Heart left ventricle (tissue), 13 donors: ENCODE data around the gene HIPK4.
"Not testable (repeated sequence)": the region's sequence is repeated elsewhere in the genome, so short reads cannot be mapped to it uniquely, and the experiment has no call there.

ENCODE experiments used
- CTCF ChIP-seq, 12 donors: fragments of 200-600 bp; sonication (generic) in 4 of 12; IDR thresholded peaks; one replicate each; pipeline versions ENCODE4 v1.5.0 to v1.8.0; 2018 to 2022; ENCODE audit warnings: antibody characterized with exemption in 12 of 12, mild to moderate bottlenecking in 5 of 12
- POLR2A ChIP-seq, 2 donors: fragments of 450-650 bp; IDR thresholded peaks; one replicate each; pipeline ENCODE4 v1.6.1; 2017; ENCODE audit warnings: antibody characterized with exemption in 2 of 2, mild to moderate bottlenecking in 2 of 2, moderate library complexity in 2 of 2
- donor health status: ischemic (EF 13 %, LVEDD 7.1; RV severe dilation, severe dysfunction).
- donor health status: DM: no; HTN: yes; CAD: no.
- donor health status: DM: no; HTN: no; CAD: no.
- donor health status: ischemic (EF 25% LVEDD 6.9; RV normal size, moderate dysfunction).
- donor health status: ischemic (EF 25% LVEDD 5.7; RV mildly dilated, moderate dysfunction).
- donor health status: ischemic (EF 35%, LVEDD 5.7; RV mildly dilated, moderate dysfunction).
- donor health status: nonischemic (EF 11% LVEDD 7.7; RV severe dilation, severe dysfunction).
- donor health status: DM: yes; HTN: yes; CAD: no.
- donor health status: PGD.
- donor health status: ischemic (EF 29% LVEDD 5.4; RV normal size, mild dysfunction).
- donor health status: nonischemic (EF 23%, LVEDD 6.1; RV moderate dilation, normal function).

GRCh38 chr19:40370253-40370652 is 19.7 kb downstream of the HIPK4 start:
- TF ChIP-seq POLR2A, CTCF (IDR thresholded peaks at IDR 0.05): not testable (repeated sequence)
